SU-DHL-6 (cell line): ENCODE measurements around the gene GON4L.

Experiments used
- CTCF ChIP-seq: fragments of 200-600 bp; sonication (generic); IDR thresholded peaks from one replicate; pipeline ENCODE4 v1.5.1; 2017; ENCODE audit warnings: antibody characterized with exemption, mild to moderate bottlenecking, low read length, moderate library complexity; ENCODE audit not compliant: insufficient read depth, poor library complexity, severe bottlenecking
- EZH2phosphoT487 ChIP-seq: fragments of 200-600 bp; sonication (generic), shearing (Covaris generic); conservative IDR thresholded peaks from 2 replicates; pipeline ENCODE4 v1.6.1; 2018; ENCODE audit warnings: mild to moderate bottlenecking, antibody characterized with exemption, low read length, moderate library complexity, mixed read lengths

DNA sequence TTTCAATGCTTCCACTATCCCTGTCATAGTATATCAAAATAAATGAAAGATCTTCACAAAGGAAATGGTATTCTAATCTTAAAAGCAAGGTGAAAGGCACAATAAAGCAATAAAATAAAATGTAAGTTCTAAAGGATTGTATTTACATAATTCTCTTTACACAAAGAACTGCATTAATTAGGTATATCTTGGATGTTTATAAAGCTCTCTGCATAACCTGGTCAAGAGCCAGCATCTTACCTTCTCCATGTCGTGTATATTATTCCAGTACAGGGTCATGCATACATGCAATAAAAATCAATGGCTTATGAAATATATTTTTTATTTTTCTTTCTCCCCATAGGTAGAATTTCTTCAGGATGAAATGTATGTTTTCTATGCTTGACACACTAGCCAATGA, 63.8 kb downstream of the GON4L start:
- TF ChIP-seq CTCF (no peak), EZH2phosphoT487 (no peak)
